Motor neuron (in vitro differentiated cells): ENCODE results near the gene ZNF124. TPM values are rescaled to one million over a fixed set of nuclear protein-coding genes. Genes with fewer than 3 reads are reported as not detected.

Experiments
- ATAC-seq, 8 experiments: fragments of 200-7000 bp; cut with Tn5 transposase; replicated peaks in 6 of 8; 2 replicates each; pipeline ENCODE4 v1.8.0; 2021; ENCODE audit warnings: mild to moderate bottlenecking in 8 of 8, moderate library complexity in 8 of 8
- H3K27ac ChIP-seq, 2 donors: fragments of 250-450 bp; sonication (Bioruptor Pico); 2 replicates each; pipeline ENCODE4 v1.9.0; 2021; ENCODE audit warnings: antibody characterized with exemption in 2 of 2, mild to moderate bottlenecking in 2 of 2, moderate library complexity in 1 of 2
- H3K4me1 ChIP-seq, 2 donors: fragments of 250-450 bp; sonication (Bioruptor Pico); replicated peaks in 1 of 2; 2 replicates each; pipeline ENCODE4 v1.6.1; 2021; ENCODE audit warnings: antibody characterized with exemption in 2 of 2, mild to moderate bottlenecking in 2 of 2, moderate library complexity in 1 of 2
- H3K4me3 ChIP-seq, 5 donors: fragments of 250-450 bp; sonication (Bioruptor Pico); 2 replicates each; pipeline ENCODE4 v1.9.0; 2021; ENCODE audit warnings: antibody characterized with exemption in 5 of 5, mild to moderate bottlenecking in 5 of 5, moderate library complexity in 4 of 5
- WGBS, 10 experiments: fragments of 450-650 bp; shearing (Covaris generic); methylation state at CpG; one replicate each; pipeline ENCODE4 v1.0.0; 2022; 5-methylcytosine and 5-hydroxymethylcytosine counted together
- in situ Hi-C, 9 experiments: fragments of 400-800 bp; cut with MboI; loops; one replicate each; pipeline ENCODE4 v1.15.0; 2021; ENCODE audit warnings: low sequenced_read_pairs in 9 of 9, low pct_unique_long_range_greater_than_20kb in 2 of 9; ENCODE audit not compliant: unreplicated experiment in 9 of 9
- total RNA-seq, 8 experiments: library from RNA; unstranded; fragments of 300-600 nt; gene quantifications; 2 replicates each; pipeline versions ENCODE4 v1.2.3 to v1.2.4, GENCODE V29; 2022

ZNF124 gene
- total RNA-seq, 8 experiments from 2014 or later: 21.5 to 160 (median 73.3) TPM

- 73 to 83% (median 75%) methylated on average over 3 to 4 of the region's 12 CpGs; no CpG with 5 or more reads in 7 of the 10 experiments for WGBS, 10 experiments
- in situ Hi-C loops: no loop called here
- no peak overlapping the region for H3K4me3 ChIP-seq
- peaks cover 4 to 6% of the 10 kb centered on the region in 2 donors for H3K4me1 ChIP-seq
- no peak for ATAC-seq
- H3K27ac ChIP-seq: no peak overlapping the region
Observed at GRCh38 chr1:247115545-247115944, 56.3 kb downstream of the ZNF124 start.

DNA sequence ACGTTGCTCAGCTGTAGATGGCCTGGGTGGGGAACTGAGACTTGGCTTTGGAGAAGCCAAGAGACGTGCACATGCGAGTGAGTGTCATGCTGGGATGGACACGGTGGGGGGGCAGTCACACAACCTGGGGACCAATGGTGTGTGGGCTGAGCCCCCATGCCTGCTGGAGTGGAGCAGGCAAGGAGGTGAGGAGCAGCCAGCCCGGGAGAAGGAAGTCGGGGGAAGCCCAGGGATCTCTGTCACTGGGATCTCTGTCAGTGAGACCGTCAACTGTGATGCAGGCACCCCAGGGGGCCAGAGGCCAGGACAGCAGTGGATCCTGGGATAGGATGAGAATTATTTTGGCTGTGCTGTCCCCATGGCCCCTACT is 56.7 kb downstream of the ZNF124 start:
- no peak for ATAC-seq
- WGBS, 10 experiments: 0 to 70% (median 20%) methylated on average over 1 to 2 of the region's 7 CpGs; no CpG with 5 or more reads in 5 of the 10 experiments
- in situ Hi-C loops: no loop called here
- peaks cover 5 to 7% of the 10 kb centered on the region in 2 donors for H3K4me1 ChIP-seq
- no peak overlapping the region for H3K27ac ChIP-seq
- H3K4me3 ChIP-seq: no peak overlapping the region

DNA sequence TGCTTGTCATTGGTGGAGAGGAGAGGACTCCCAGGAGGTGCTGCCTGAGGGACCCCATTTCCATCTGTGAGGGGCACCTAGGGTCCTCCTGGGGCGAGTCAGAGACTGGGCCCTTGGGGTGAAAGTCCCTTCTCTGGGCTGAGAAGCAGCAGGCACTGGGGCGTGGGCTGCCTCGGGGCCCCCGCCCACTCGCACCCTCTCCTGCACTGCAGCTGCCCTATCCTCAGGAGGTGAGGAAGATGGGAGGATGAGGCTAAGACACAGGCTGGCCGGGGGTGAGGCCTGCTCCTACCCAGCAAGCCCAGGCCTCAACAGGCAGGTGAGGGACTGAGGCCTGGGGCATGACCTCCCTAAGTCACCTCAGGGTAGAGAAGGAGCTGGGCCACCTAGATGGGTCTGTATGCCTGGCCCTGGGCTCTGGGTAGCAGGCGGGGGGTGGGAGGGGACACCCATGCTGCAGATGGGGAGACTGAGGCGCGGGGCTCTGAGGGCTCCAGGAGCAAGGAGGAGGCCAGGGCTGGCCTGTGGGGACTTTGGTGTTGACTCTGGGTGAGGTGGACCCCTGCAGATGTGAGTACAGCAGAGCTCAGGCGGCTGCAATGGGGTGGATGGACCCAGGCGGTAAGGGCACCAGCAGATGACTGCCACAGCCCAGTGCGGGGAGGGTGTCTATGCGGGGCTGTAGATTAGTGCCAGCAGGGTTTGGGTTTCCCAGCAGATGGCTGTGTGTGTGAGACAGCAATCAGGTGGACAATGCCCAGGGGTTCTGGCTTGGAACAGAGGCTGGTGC is 57.3 kb downstream of the ZNF124 start:
- in situ Hi-C loops: no loop called here
- Histone ChIP-seq H3K4me3 (no peak overlapping the region), H3K27ac (no peak overlapping the region), H3K4me1 (peaks cover 5 to 7% of the 10 kb centered on the region in 2 donors)
- ATAC-seq: no peak
- WGBS, 10 experiments: 89 to 96% (median 90%) methylated on average over 2 to 7 of the region's 13 CpGs; no CpG with 5 or more reads in 7 of the 10 experiments

DNA sequence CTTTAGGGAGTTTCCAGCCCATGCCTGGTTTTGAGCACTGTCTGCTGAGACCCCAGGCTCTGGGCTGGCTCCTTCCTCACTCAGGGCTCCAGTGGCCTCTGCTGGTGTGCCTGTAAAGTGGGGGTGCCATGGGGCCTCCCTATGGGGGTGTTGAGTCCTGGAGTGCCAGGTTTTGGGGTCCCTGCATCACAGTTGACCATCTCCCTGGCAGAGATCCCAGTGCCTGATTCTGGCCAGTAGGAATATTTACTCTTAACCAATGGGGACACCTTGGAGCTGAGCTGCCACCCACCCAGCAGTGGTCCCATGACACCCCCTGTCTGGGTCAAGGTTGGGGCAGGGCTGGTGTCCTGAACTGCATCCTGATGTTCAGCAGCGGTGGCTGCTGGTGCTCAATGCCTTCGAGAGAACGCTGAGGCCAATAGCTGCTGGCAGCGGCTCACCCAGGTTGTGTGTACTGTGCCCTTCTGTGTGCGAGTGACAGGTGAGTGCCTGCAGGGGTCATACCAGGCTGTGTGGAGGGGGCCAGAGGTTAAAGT is 58.0 kb downstream of the ZNF124 start:
- Histone ChIP-seq H3K4me1 (peaks cover 5 to 7% of the 10 kb centered on the region in 2 donors), H3K4me3 (no peak overlapping the region), H3K27ac (no peak overlapping the region)
- 60 to 90% (median 67%) methylated on average over 1 to 2 of the region's 5 CpGs; no CpG with 5 or more reads in 7 of the 10 experiments for WGBS, 10 experiments
- in situ Hi-C loops: no loop called here
- ATAC-seq: no peak

DNA sequence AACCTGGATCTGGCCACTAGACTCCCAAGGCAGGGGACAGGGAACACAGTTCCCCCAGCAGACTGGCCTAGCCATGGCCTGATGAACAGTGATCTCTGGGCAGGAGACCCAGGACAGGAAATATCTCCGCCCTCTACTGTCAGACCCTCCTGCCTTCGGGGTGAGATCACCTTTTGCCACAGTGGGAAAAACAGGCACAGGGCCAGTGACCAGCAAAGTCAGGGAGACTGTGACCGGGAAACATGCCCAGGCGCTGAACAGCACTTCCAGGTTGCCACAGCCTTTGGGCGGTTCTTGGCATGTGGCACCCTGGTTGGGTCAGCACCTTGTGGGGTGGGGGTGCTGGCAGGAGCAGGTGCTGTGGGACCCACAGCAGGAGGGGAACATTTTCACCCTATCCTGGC is 58.7 kb downstream of the ZNF124 start:
- 76 to 90% methylated on average over 3 to 5 of the region's 5 CpGs; no CpG with 5 or more reads in 8 of the 10 experiments for WGBS, 10 experiments

GRCh38 chr1:247112479-247112781 is 59.4 kb downstream of the ZNF124 start:
- Histone ChIP-seq H3K4me1 (peaks cover 5 to 7% of the 10 kb centered on the region in 2 donors), H3K4me3 (peak overlapping the region; percentile 45 to 55 (median 53)), H3K27ac (peak overlapping the region in 1 of 2 donors; percentile 79)
- no peak for ATAC-seq
- in situ Hi-C loops: no loop called here
- WGBS, 10 experiments: 73 to 87% (median 79%) methylated on average over 4 to 6 of the region's 9 CpGs; no CpG with 5 or more reads in 6 of the 10 experiments

More for the DNA sequence above, 58.7 kb downstream of the ZNF124 start:
- no peak for ATAC-seq
- in situ Hi-C loops: no loop called here
- H3K4me1 ChIP-seq: peaks cover 5 to 7% of the 10 kb centered on the region in 2 donors
- H3K4me3 ChIP-seq: no peak overlapping the region
- H3K27ac ChIP-seq: no peak overlapping the region

GRCh38 chr1:247111700-247112478 is 59.9 kb downstream of the ZNF124 start:
- Histone ChIP-seq H3K4me1 (peaks cover 5 to 7% of the 10 kb centered on the region in 2 donors), H3K27ac (peak overlapping the region; percentile 10 to 79), H3K4me3 (peak overlapping the region; percentile 45 to 55 (median 53))
- in situ Hi-C loops: no loop called here
- 3 to 30% (median 5%) methylated on average over 2 to 10 of the region's 78 CpGs; no CpG with 5 or more reads in 7 of the 10 experiments for WGBS, 10 experiments
- ATAC-seq: peak; percentile 79 to 95 (median 86)

- no CpG with 5 or more reads among the region's 62 CpGs for WGBS, 10 experiments
- Histone ChIP-seq H3K27ac (peak overlapping the region; percentile 10 to 79), H3K4me3 (peak overlapping the region; percentile 45 to 55 (median 53)), H3K4me1 (peaks cover 5 to 7% of the 10 kb centered on the region in 2 donors)
- in situ Hi-C loops: no loop called here
- ATAC-seq: peak; percentile 48 to 61 (median 52)
Observed at GRCh38 chr1:247111259-247111699, 60.5 kb downstream of the ZNF124 start.

GRCh38 chr1:247110627-247111258 is 61.1 kb downstream of the ZNF124 start:
- ATAC-seq: peak in 1 of 8 experiments; percentile 4
- Histone ChIP-seq H3K27ac (peak overlapping the region in 1 of 2 donors; percentile 79), H3K4me1 (peaks cover 5 to 7% of the 10 kb centered on the region in 2 donors), H3K4me3 (peak overlapping the region; percentile 45 to 55 (median 53))
- in situ Hi-C loops: no loop called here
- WGBS, 10 experiments: 10 to 100% (median 37%) methylated on average over 1 to 26 of the region's 30 CpGs; no CpG with 5 or more reads in 2 of the 10 experiments

DNA sequence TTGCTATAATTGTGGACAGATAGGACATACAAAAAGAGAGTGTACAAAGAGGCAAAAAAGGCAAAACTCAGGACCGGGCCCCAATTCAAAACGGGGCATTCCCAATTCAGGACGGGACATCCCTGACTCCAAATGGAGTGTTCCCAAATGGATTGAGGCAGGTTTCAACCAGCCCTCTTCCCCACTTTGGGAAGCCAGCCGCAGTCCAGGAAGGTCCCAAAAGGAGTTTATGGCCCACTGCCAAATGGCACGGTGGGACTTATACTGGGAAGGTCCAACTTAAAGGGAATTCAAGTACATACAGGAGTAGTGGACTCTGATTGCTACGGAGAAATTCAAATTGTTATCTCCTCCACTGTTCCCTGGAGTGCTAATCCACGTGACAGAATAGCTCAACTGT is 64.1 kb downstream of the ZNF124 start:
- Histone ChIP-seq H3K4me3 (no peak overlapping the region), H3K27ac (no peak overlapping the region), H3K4me1 (peaks cover 20% of the 10 kb centered on the region in 2 donors)
- no peak for ATAC-seq
- in situ Hi-C loops: no loop called here
- 44 to 100% (median 82%) methylated on average over 1 to 6 of the region's 7 CpGs for WGBS, 10 experiments

DNA sequence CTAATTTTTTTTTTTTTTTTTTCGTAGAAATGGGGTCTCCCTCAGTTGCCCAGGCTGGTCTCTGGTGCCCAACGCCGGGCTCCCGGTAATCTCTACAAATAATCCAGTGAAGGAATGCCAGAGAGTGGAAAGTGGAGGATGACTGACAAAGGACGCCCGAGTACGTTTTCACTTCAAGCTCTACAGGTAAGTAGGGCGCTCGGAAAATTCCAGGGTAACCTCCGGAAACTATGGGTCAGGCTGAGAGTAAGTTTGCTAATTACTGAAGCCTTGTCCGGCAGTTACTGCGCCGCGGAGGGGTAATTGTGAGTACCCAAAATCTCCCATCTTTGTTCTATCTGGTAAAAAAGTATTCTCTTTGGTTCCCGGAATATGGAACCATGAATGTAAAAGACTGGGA is 65.9 kb downstream of the ZNF124 start:
- in situ Hi-C loops: no loop called here
- H3K4me3 ChIP-seq: no peak overlapping the region
- no peak for ATAC-seq
- WGBS, 10 experiments: 65 to 100% (median 93%) methylated on average over 2 to 15 of the region's 15 CpGs
- H3K27ac ChIP-seq: no peak overlapping the region
- peaks cover 19 to 20% of the 10 kb centered on the region in 2 donors for H3K4me1 ChIP-seq
